ENCODE measurements around the gene CCDC159.
A peak's percentile ranks its signal among the peaks of the same experiment; 100 is the strongest.
"Not testable (repeated sequence)": the region's sequence is repeated elsewhere in the genome, so short reads cannot be mapped to it uniquely, and the experiment has no call there.

Gene CCDC159

GRCh38 chr19:11330127-11330526 is 16.2 kb upstream of the CCDC159 start:
- no peak overlapping the region for H3K4me3 Mint-ChIP-seq
- no peaks in the 10 kb centered on the region for H3K27me3 Mint-ChIP-seq
- no peak overlapping the region for H3K27ac Mint-ChIP-seq
- H3K4me1 Mint-ChIP-seq, result no peaks in the 10 kb centered on the region
- DNase-seq (no peak), ATAC-seq (no peak)
- peaks cover under 1% of the 10 kb centered on the region for H3K36me3 Mint-ChIP-seq (ENCODE audit: low read depth)
- H3K9me3 Mint-ChIP-seq, result no peaks in the 10 kb centered on the region

GRCh38 chr19:11331502-11331901 is 14.8 kb upstream of the CCDC159 start:
- Mint-ChIP-seq H3K27ac (no peak overlapping the region), H3K9me3 (no peaks in the 10 kb centered on the region), H3K36me3 (ENCODE audit: low read depth) (peaks cover 4% of the 10 kb centered on the region), H3K4me3 (no peak overlapping the region), H3K4me1 (no peaks in the 10 kb centered on the region), H3K27me3 (no peaks in the 10 kb centered on the region)
- ATAC-seq (no peak), DNase-seq (no peak)

GRCh38 chr19:11332822-11333221 is 13.5 kb upstream of the CCDC159 start:
- DNase-seq (no peak), ATAC-seq (no peak)
- peaks cover 4% of the 10 kb centered on the region for H3K36me3 Mint-ChIP-seq (ENCODE audit: low read depth)
- no peaks in the 10 kb centered on the region for H3K9me3 Mint-ChIP-seq
- H3K27me3 Mint-ChIP-seq, result no peaks in the 10 kb centered on the region
- peaks cover 8% of the 10 kb centered on the region for H3K4me1 Mint-ChIP-seq
- no peak overlapping the region for H3K27ac Mint-ChIP-seq
- H3K4me3 Mint-ChIP-seq, result no peak overlapping the region

GRCh38 chr19:11333838-11334237 is 12.5 kb upstream of the CCDC159 start:
- not testable (repeated sequence) for H3K4me3 Mint-ChIP-seq; H3K27ac Mint-ChIP-seq; ATAC-seq; DNase-seq; H3K36me3 Mint-ChIP-seq (ENCODE audit: low read depth); H3K27me3 Mint-ChIP-seq; H3K9me3 Mint-ChIP-seq
- peaks cover 13% of the 10 kb centered on the region for H3K4me1 Mint-ChIP-seq

- peaks cover 21% of the 10 kb centered on the region for H3K4me1 Mint-ChIP-seq
- no peaks in the 10 kb centered on the region for H3K27me3 Mint-ChIP-seq
- H3K36me3 Mint-ChIP-seq (ENCODE audit: low read depth), result peaks cover 4% of the 10 kb centered on the region
- H3K27ac Mint-ChIP-seq, result no peak overlapping the region
- no peak overlapping the region for H3K4me3 Mint-ChIP-seq
- ATAC-seq (no peak), DNase-seq (no peak)
- H3K9me3 Mint-ChIP-seq, result no peaks in the 10 kb centered on the region
Measured at GRCh38 chr19:11335449-11336146, 10.7 kb upstream of the CCDC159 start.

GRCh38 chr19:11337080-11337479 is 9.2 kb upstream of the CCDC159 start:
- Mint-ChIP-seq H3K27me3 (no peaks in the 10 kb centered on the region), H3K27ac (no peak overlapping the region), H3K4me1 (peaks cover 21% of the 10 kb centered on the region), H3K36me3 (ENCODE audit: low read depth) (peaks cover 4% of the 10 kb centered on the region), H3K9me3 (no peaks in the 10 kb centered on the region), H3K4me3 (no peak overlapping the region)
- ATAC-seq, result no peak
- DNase-seq, result no peak

- H3K4me3 Mint-ChIP-seq, result no peak overlapping the region
- DNase-seq (no peak), ATAC-seq (no peak)
- H3K27me3 Mint-ChIP-seq, result no peaks in the 10 kb centered on the region
- no peak overlapping the region for H3K27ac Mint-ChIP-seq
- peaks cover 21% of the 10 kb centered on the region for H3K4me1 Mint-ChIP-seq
- H3K36me3 Mint-ChIP-seq (ENCODE audit: low read depth), result peaks cover 4% of the 10 kb centered on the region
- no peaks in the 10 kb centered on the region for H3K9me3 Mint-ChIP-seq
Measured at GRCh38 chr19:11338121-11338520, 8.2 kb upstream of the CCDC159 start.

- peaks cover 4% of the 10 kb centered on the region for H3K36me3 Mint-ChIP-seq (ENCODE audit: low read depth)
- H3K27me3 Mint-ChIP-seq, result no peaks in the 10 kb centered on the region
- H3K4me3 Mint-ChIP-seq, result peak overlapping the region; percentile 67
- ATAC-seq (no peak), DNase-seq (no peak)
- no peaks in the 10 kb centered on the region for H3K9me3 Mint-ChIP-seq
- peaks cover 21% of the 10 kb centered on the region for H3K4me1 Mint-ChIP-seq
- H3K27ac Mint-ChIP-seq, result no peak overlapping the region
Measured at GRCh38 chr19:11338569-11339253, 7.6 kb upstream of the CCDC159 start.

- peaks cover 25% of the 10 kb centered on the region for H3K4me1 Mint-ChIP-seq
- H3K9me3 Mint-ChIP-seq, result no peaks in the 10 kb centered on the region
- no peaks in the 10 kb centered on the region for H3K27me3 Mint-ChIP-seq
- H3K27ac Mint-ChIP-seq, result no peak within 1 kb of the TSS
- ATAC-seq (peak; percentile 90), DNase-seq (peak; percentile 87)
- peak within 1 kb of the TSS; percentile 67 for H3K4me3 Mint-ChIP-seq
- H3K36me3 Mint-ChIP-seq (ENCODE audit: low read depth), result peaks cover 4% of the 10 kb centered on the region
Measured at GRCh38 chr19:11339254-11340098, 6.8 kb upstream of the CCDC159 start, which contains the start of gene RAB3D. RAB3D (minus strand) TSS chr19:11339657; CDS start chr19:11337399, 2,258 bp downstream.

GRCh38 chr19:11340099-11340467 is 6.2 kb upstream of the CCDC159 start:
- H3K4me1 Mint-ChIP-seq, result peaks cover 26% of the 10 kb centered on the region
- not testable (repeated sequence) for H3K27me3 Mint-ChIP-seq; ATAC-seq; H3K27ac Mint-ChIP-seq; H3K9me3 Mint-ChIP-seq; DNase-seq; H3K36me3 Mint-ChIP-seq (ENCODE audit: low read depth)
- H3K4me3 Mint-ChIP-seq, result peak overlapping the region; percentile 67

GRCh38 chr19:11342429-11342828 is 3.9 kb upstream of the CCDC159 start:
- DNase-seq (no peak), ATAC-seq (no peak)
- Mint-ChIP-seq H3K4me1 (peaks cover 43% of the 10 kb centered on the region), H3K27me3 (no peaks in the 10 kb centered on the region), H3K27ac (no peak overlapping the region), H3K4me3 (no peak overlapping the region), H3K9me3 (no peaks in the 10 kb centered on the region), H3K36me3 (ENCODE audit: low read depth) (no peaks in the 10 kb centered on the region)

- Mint-ChIP-seq H3K4me3 (peak overlapping the region; percentile 93), H3K36me3 (ENCODE audit: low read depth) (no peaks in the 10 kb centered on the region), H3K27me3 (no peaks in the 10 kb centered on the region), H3K27ac (peak overlapping the region; percentile 82), H3K9me3 (peaks cover 4% of the 10 kb centered on the region), H3K4me1 (peaks cover 27% of the 10 kb centered on the region)
- DNase-seq (no peak), ATAC-seq (no peak)
Measured at GRCh38 chr19:11345122-11345803, 1.1 kb upstream of the CCDC159 start.

GRCh38 chr19:11347546-11348039 is 1.3 kb downstream of the CCDC159 start:
- Mint-ChIP-seq H3K4me3 (peak overlapping the region; percentile 93), H3K9me3 (peaks cover 4% of the 10 kb centered on the region), H3K4me1 (peaks cover 27% of the 10 kb centered on the region), H3K27me3 (no peaks in the 10 kb centered on the region), H3K36me3 (ENCODE audit: low read depth) (no peaks in the 10 kb centered on the region), H3K27ac (no peak overlapping the region)
- DNase-seq (no peak), ATAC-seq (no peak)

GRCh38 chr19:11349171-11349570 is 2.9 kb downstream of the CCDC159 start:
- H3K4me3 Mint-ChIP-seq, result no peak overlapping the region
- H3K27me3 Mint-ChIP-seq, result no peaks in the 10 kb centered on the region
- DNase-seq (no peak), ATAC-seq (no peak)
- H3K4me1 Mint-ChIP-seq, result peaks cover 26% of the 10 kb centered on the region
- no peaks in the 10 kb centered on the region for H3K36me3 Mint-ChIP-seq (ENCODE audit: low read depth)
- no peak overlapping the region for H3K27ac Mint-ChIP-seq
- H3K9me3 Mint-ChIP-seq, result peaks cover 4% of the 10 kb centered on the region
